Activated CD8-positive, alpha-beta memory T cell treated with anti-CD3 and anti-CD28 coated beads, Interleukin-2, amount 50 U/mL, for 24 hours (primary cell): Measurements from ENCODE around the gene ANKRD28.

Experiments used
- DNase-seq: peaks from one replicate; pipeline ENCODE4 v3.0.0-alpha.2; 2020; ENCODE audit errors: extremely low read depth

Gene ANKRD28

GRCh38 chr3:15723624-15723884 is 74.2 kb downstream of the ANKRD28 start:
- no peak for DNase-seq

- no peak for DNase-seq
These were observed 74.7 kb downstream of the ANKRD28 start for GRCh38 chr3:15722877-15723623.

- DNase-seq: no peak
These were observed 81.6 kb downstream of the ANKRD28 start for GRCh38 chr3:15716178-15716577.

- no peak for DNase-seq
These were observed 83.3 kb downstream of the ANKRD28 start for GRCh38 chr3:15714448-15714847.

GRCh38 chr3:15713364-15713763 is 84.4 kb downstream of the ANKRD28 start:
- DNase-seq: no peak

- DNase-seq: no peak
These were observed 86.5 kb downstream of the ANKRD28 start for GRCh38 chr3:15711281-15711680.

GRCh38 chr3:15708882-15709677 is 88.7 kb downstream of the ANKRD28 start:
- DNase-seq: no peak

GRCh38 chr3:15707779-15708178 is 90.0 kb downstream of the ANKRD28 start:
- no peak for DNase-seq

- DNase-seq: no peak
These were observed 94.4 kb downstream of the ANKRD28 start for GRCh38 chr3:15703346-15703745.

GRCh38 chr3:15694628-15695027 is 103.2 kb downstream of the ANKRD28 start:
- no peak for DNase-seq

GRCh38 chr3:15693355-15693754 is 104.4 kb downstream of the ANKRD28 start:
- no peak for DNase-seq

GRCh38 chr3:15690748-15691147 is 107.0 kb downstream of the ANKRD28 start:
- DNase-seq: no peak

- no peak for DNase-seq
These were observed 107.5 kb downstream of the ANKRD28 start for GRCh38 chr3:15690230-15690629.

GRCh38 chr3:15685927-15686326 is 111.9 kb downstream of the ANKRD28 start:
- DNase-seq: no peak

- no peak for DNase-seq
These were observed 114.5 kb downstream of the ANKRD28 start for GRCh38 chr3:15683253-15683652.

- DNase-seq: no peak
These were observed 115.1 kb downstream of the ANKRD28 start for GRCh38 chr3:15682561-15683185.

- DNase-seq: no peak
These were observed 116.1 kb downstream of the ANKRD28 start for GRCh38 chr3:15681668-15682067.

GRCh38 chr3:15679306-15679705 is 118.5 kb downstream of the ANKRD28 start:
- DNase-seq: no peak

GRCh38 chr3:15676259-15676658 is 121.5 kb downstream of the ANKRD28 start:
- DNase-seq: no peak

GRCh38 chr3:15673536-15673935 is 124.2 kb downstream of the ANKRD28 start:
- no peak for DNase-seq

- no peak for DNase-seq
These were observed 130.3 kb downstream of the ANKRD28 start for GRCh38 chr3:15667484-15667883.

- no peak for DNase-seq
These were observed 131.5 kb downstream of the ANKRD28 start for GRCh38 chr3:15666277-15666676.
